GM19395 (cell line): Measurements from ENCODE around the gene MEGF10.

ENCODE experiments used
- ATAC-seq: cut with Tn5 transposase; IDR thresholded peaks from one replicate; pipeline ENCODE4 v1.9.1; 2021; ENCODE audit warnings: mild to moderate bottlenecking, moderate library complexity; ENCODE audit not compliant: unreplicated experiment

MEGF10 gene

GRCh38 chr5:127324756-127325155 lies 34.2 kb downstream of the MEGF10 start:
- ATAC-seq = no peak

GRCh38 chr5:127326431-127326830 lies 35.8 kb downstream of the MEGF10 start:
- no peak for ATAC-seq

DNA sequence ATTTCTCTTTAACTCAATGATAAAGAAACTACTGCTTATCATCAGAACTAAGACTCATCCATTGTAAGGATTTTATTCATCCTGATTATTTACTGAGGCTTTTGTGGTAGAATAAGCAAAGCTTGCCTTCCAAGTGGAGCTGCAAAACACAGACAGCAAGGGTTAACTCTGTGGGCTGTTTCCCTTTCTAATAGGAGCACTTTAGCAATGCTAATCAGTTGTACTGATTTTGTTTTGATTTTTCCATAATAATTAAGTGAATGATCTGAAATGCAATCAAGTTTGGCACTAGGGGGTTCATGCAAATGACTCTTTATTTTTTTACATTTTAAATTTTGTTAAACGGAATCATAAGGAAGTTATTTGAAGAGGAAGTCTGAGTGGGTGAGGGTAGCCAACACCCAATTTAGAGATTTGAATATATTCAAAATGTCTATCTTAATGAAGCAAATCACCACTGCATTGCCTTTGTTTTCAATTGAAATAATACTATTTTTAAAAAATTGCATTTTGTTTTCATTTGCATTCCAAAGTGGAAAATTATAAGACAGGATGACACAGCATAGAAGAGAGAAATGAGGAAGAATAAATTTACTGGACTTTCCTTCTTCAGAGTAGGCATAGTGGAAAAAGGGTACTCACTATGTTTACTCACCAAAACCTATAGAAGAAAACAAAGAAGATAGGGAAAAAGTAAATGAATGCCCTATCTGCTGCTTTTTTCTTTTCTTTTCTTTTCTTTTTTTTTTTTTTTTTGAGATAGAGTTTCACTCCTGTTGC lies 36.6 kb downstream of the MEGF10 start:
- ATAC-seq = no peak

GRCh38 chr5:127330116-127330515 lies 39.5 kb downstream of the MEGF10 start:
- no peak for ATAC-seq

DNA sequence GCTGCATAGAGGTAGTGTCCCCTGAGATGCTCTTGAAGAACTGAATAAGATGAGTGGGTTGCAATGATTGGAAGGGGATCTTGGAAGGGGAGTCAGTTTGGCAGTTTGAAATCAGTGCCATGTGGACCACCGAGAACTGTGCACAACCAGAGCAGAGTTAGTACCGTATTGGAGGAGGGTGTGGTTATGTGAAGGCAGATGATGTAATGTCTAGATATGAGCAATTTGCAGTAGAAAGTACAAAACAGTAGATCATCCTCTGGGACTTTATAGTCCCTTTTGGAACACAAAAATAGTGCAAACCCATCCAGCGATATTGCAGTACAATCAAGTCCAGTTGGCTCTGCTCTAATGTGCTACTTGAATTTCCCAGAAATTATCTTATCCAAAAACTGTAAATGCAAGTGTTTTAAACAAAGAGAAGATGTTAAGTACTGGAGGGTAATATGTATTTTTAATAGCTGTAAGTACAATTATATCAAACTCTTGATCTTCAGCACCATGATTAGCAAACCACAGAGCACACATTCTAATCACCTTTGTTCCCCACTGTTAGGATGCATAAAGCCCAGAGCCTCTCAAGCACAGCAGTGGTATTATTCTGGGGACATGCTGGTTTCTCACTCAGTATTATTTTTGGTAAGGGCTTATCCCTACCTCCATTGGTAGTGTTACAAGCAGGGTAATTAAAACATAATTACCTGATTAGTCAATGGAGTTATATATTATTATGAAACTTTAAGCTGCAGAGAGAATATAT lies 41.5 kb downstream of the MEGF10 start:
- ATAC-seq = no peak

- ATAC-seq = no peak
Observed at GRCh38 chr5:127333483-127333882, 42.9 kb downstream of the MEGF10 start.

GRCh38 chr5:127335381-127335780 lies 44.8 kb downstream of the MEGF10 start:
- no peak for ATAC-seq

- ATAC-seq = no peak
Observed at GRCh38 chr5:127337876-127338275, 47.3 kb downstream of the MEGF10 start.

DNA sequence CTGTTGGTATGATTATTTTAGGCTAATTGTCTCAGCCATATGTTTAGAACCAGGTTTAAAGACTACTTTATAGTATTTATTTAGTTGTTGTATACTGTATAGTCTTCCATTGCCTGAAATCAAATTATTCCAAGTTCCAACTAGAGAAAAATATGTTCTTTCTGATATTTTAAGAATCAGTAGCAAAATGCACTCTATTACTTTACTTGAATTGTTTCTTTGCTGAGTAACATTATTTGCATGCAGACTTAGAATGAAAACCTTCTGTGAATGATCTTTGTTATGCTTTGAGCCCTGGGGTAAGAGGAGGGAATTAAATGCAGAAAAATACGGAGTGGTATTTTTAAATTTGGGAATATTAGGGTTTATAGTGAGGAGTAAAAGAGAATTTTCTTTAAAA lies 47.9 kb downstream of the MEGF10 start:
- no peak for ATAC-seq

- no peak for ATAC-seq
Observed at GRCh38 chr5:127340606-127341005, 50.0 kb downstream of the MEGF10 start.

GRCh38 chr5:127342364-127342763 lies 51.8 kb downstream of the MEGF10 start:
- ATAC-seq = no peak

DNA sequence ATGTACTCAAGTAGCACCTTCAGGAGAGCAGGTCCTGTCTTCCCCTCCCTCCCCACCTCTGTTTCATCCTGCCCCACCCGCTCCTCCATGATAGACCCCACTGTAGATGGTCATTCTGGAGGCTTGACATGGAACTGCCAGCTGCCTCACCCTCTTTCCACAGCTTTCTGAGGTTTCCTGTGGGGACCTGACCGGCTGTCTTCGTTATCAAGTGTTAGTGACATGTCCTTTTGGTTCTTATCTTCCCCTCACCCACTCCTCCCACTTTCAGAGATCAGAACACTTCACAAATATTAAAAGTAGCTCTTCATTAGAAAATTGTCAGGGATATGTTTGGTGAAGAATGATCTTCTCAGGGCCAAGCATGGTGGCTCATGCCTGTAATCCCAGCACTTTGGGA lies 52.7 kb downstream of the MEGF10 start:
- ATAC-seq = no peak

- no peak for ATAC-seq
Observed at GRCh38 chr5:127343866-127344265, 53.3 kb downstream of the MEGF10 start.

- no peak for ATAC-seq
Observed at GRCh38 chr5:127344931-127345330, 54.3 kb downstream of the MEGF10 start.

GRCh38 chr5:127351418-127351817 lies 60.8 kb downstream of the MEGF10 start:
- ATAC-seq = no peak

GRCh38 chr5:127352068-127352467 lies 61.5 kb downstream of the MEGF10 start:
- no peak for ATAC-seq

- no peak for ATAC-seq
Observed at GRCh38 chr5:127353327-127353726, 62.7 kb downstream of the MEGF10 start.

GRCh38 chr5:127353796-127354195 lies 63.2 kb downstream of the MEGF10 start:
- no peak for ATAC-seq

GRCh38 chr5:127355337-127355736 lies 64.7 kb downstream of the MEGF10 start:
- ATAC-seq = no peak

DNA sequence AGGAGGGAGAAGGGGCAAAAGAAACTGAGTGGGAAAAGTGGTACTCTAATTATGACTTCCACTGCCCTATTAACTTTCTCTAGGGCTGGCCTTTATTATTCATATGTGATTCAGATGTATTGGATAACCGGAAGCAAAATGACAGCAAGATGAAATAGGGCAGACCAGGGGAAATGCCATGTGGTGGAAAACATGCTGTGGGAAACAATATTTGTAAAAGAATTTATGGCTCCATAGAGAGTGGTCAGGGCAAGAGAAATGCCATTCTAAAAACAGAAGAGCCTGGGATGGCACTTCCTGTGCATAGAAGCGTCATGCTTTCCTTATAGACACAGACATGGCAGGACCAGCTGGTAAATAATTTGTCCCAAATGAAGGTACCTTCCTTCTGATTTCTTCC lies 67.7 kb downstream of the MEGF10 start:
- no peak for ATAC-seq

DNA sequence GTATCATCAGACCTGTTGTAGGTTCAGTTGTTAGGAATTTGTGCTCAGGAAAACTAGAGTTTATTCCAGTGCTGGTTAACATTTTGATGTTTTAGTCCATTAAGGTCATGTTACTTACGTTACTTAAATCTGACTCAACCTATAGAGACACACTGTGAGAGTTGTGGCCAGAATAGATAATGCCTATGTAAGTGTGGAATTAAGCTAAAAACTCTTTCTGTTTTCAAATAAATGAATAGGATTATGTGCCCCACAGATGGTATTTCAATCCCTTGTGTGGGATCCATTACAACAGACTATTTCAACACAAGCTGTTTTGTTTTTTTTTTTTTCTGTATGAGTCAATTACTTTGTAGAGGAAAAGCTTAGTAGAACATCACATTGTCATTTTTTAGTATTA lies 68.1 kb downstream of the MEGF10 start:
- ATAC-seq = no peak

- ATAC-seq = no peak
Observed at GRCh38 chr5:127359502-127359901, 68.9 kb downstream of the MEGF10 start.
